HCT116 (cell line): Measurements from ENCODE around the gene TMEM185B. TPM values are rescaled to one million over a fixed set of nuclear protein-coding genes. Genes with fewer than 3 reads are reported as not detected.
A peak's percentile ranks its signal among the peaks of the same experiment; 100 is the strongest.

ENCODE experiments used
- ATAC-seq: fragments of 200-7000 bp; cut with Tn5 transposase; 2 replicates; pipeline ENCODE4 v1.9.1; 2020; ENCODE audit warnings: mild to moderate bottlenecking, moderate library complexity
- BruUV-seq: library from RNA; stranded (reverse); fragments of 400-500 nt; replicated peaks from 2 replicates; lab custom pipeline; 2021; lab: Mats Ljungman, UMichigan
- CTCF ChIA-PET: fragments of 300-600 bp; sonication (Branson Sonifier 250); formaldehyde crosslinking; loops from one replicate; lab custom pipeline; 2021; ENCODE audit warnings: antibody characterized with exemption; lab: Charles Lee
- POLR2A ChIA-PET: fragments of 300-600, 350-600 bp; sonication (Branson Sonifier 250); formaldehyde crosslinking; loops from one replicate; lab custom pipeline; 2021; ENCODE audit warnings: antibody characterized with exemption; lab: Charles Lee
- RAD21 ChIA-PET, 2 experiments: fragments of 300-600 bp; sonication (Branson Sonifier 250); formaldehyde crosslinking; loops; one replicate each; lab custom pipeline; 2023; ENCODE audit warnings: low total read pairs in 2 of 2; ENCODE audit not compliant: uncharacterized antibody in 2 of 2, unreplicated experiment in 2 of 2, low non-redundant PET in 1 of 2; lab: Charles Lee
- DNase-seq: peaks from one replicate; pipeline ENCODE4 v3.0.0-alpha.2; 2010; ENCODE audit warnings: low read depth, low spot score
- H2AFZ ChIP-seq: fragments of 200-600 bp; shearing (Covaris generic), sonication (generic); 2 replicates; pipeline ENCODE4 v1.6.1; 2017; ENCODE audit warnings: low read depth, mixed run types, mixed read lengths, antibody characterized with exemption, low read length; ENCODE audit not compliant: poor library complexity, severe bottlenecking
- H3K27ac ChIP-seq: 2 replicates; pipeline ENCODE4 v1.5.1; 2012; ENCODE audit warnings: low read depth, low read length
- H3K27me3 ChIP-seq: fragments of 200-600 bp; sonication (generic); 2 replicates; pipeline ENCODE4 v1.6.1; 2016; ENCODE audit warnings: mixed run types, low read length, mixed read lengths; ENCODE audit not compliant: insufficient read depth
- H3K36me3 ChIP-seq, 2 experiments: fragments of 200-500 bp in 1 of 2; fragments of 200-600 bp in 1 of 2; sonication (Bioruptor generic) in 1 of 2; sonication (generic) in 1 of 2; 2 replicates each; pipeline versions ENCODE4 v1.5.1 to v1.6.1; 2014 to 2016; ENCODE audit warnings: low read length in 2 of 2, inconsistent platforms in 1 of 2, mixed read lengths in 1 of 2, mixed run types in 1 of 2; ENCODE audit not compliant: insufficient read depth in 2 of 2, control insufficient read depth in 1 of 2
- H3K4me1 ChIP-seq, 2 experiments: fragments of 200-600 bp in 1 of 2; sonication (generic) in 1 of 2; 2 replicates each; pipeline versions ENCODE4 v1.5.1 to v1.6.1; 2012 to 2017; ENCODE audit warnings: low read length in 2 of 2, inconsistent platforms in 1 of 2, mild to moderate bottlenecking in 1 of 2, mixed read lengths in 1 of 2, mixed run types in 1 of 2, moderate library complexity in 1 of 2; ENCODE audit not compliant: insufficient read depth in 2 of 2, control insufficient read depth in 1 of 2
- H3K4me2 ChIP-seq: fragments of 200-600 bp; sonication (generic); 2 replicates; pipeline ENCODE4 v1.6.1; 2017; ENCODE audit warnings: mixed run types, low read length, mixed read lengths
- H3K4me3 ChIP-seq, 2 experiments: fragments of 200-600 bp in 1 of 2; sonication (generic) in 1 of 2; replicated peaks in 1 of 2; 2 replicates each; pipeline ENCODE4 v1.5.1; 2011 to 2016; ENCODE audit warnings: low read length in 2 of 2, control low read depth in 1 of 2, low read depth in 1 of 2, mild to moderate bottlenecking in 1 of 2, mixed read lengths in 1 of 2, mixed run types in 1 of 2
- H3K79me2 ChIP-seq: fragments of 200-600 bp; sonication (generic); 2 replicates; pipeline ENCODE4 v1.6.1; 2017; ENCODE audit warnings: mild to moderate bottlenecking, mixed run types, low read length, moderate library complexity, mixed read lengths; ENCODE audit not compliant: insufficient read depth
- H3K9ac ChIP-seq: fragments of 200-600 bp; sonication (generic); 2 replicates; pipeline ENCODE4 v1.6.1; 2016; ENCODE audit warnings: low read length, mixed read lengths
- H3K9me2 ChIP-seq: fragments of 200-600 bp; sonication (generic), shearing (Covaris generic); 2 replicates; pipeline ENCODE4 v1.6.1; 2017; ENCODE audit warnings: mixed run types, mild to moderate bottlenecking, moderate library complexity; ENCODE audit not compliant: insufficient read depth
- H3K9me3 ChIP-seq, 2 experiments: fragments of 200-500 bp in 1 of 2; fragments of 200-600 bp in 1 of 2; sonication (Bioruptor generic) in 1 of 2; sonication (generic) in 1 of 2; 2 replicates each; pipeline ENCODE4 v1.6.1; 2014 to 2017; ENCODE audit warnings: low read length in 2 of 2, mixed read lengths in 2 of 2, inconsistent platforms in 1 of 2, low read depth in 1 of 2, mild to moderate bottlenecking in 1 of 2, mixed run types in 1 of 2, moderate library complexity in 1 of 2; ENCODE audit not compliant: control insufficient read depth in 1 of 2, insufficient read depth in 1 of 2
- H4K20me1 ChIP-seq: fragments of 200-600 bp; sonication (generic), shearing (Covaris generic); 2 replicates; pipeline ENCODE4 v1.6.1; 2017; ENCODE audit warnings: mixed run types, mild to moderate bottlenecking, moderate library complexity; ENCODE audit not compliant: insufficient read depth
- EGR1 ChIP-seq: IDR thresholded peaks from 2 replicates; pipeline ENCODE4 v1.6.1; 2012; ENCODE audit warnings: low read depth
- EZH2phosphoT487 ChIP-seq: fragments of 200-600 bp; IDR thresholded peaks from 2 replicates; pipeline ENCODE4 v1.6.1; 2018; ENCODE audit warnings: antibody characterized with exemption, borderline replicate concordance
- FOSL1 ChIP-seq: IDR thresholded peaks from 2 replicates; pipeline ENCODE4 v1.6.1; 2012; ENCODE audit warnings: low read depth
- RAD21 ChIP-seq: IDR thresholded peaks from 2 replicates; pipeline ENCODE4 v1.6.1; 2012; ENCODE audit warnings: low read depth, mild to moderate bottlenecking
- SIN3A ChIP-seq: IDR thresholded peaks from 2 replicates; pipeline ENCODE4 v1.6.1; 2012; ENCODE audit warnings: low read depth
- SP1 ChIP-seq: IDR thresholded peaks from 2 replicates; pipeline ENCODE4 v1.6.1; 2012; ENCODE audit warnings: low read depth
- TCF7L2 ChIP-seq: IDR thresholded peaks from 2 replicates; pipeline ENCODE4 v1.7.0; 2011; ENCODE audit warnings: borderline replicate concordance, inconsistent platforms; ENCODE audit not compliant: insufficient read depth, insufficient read length; ENCODE audit errors: extremely low read depth
- YY1 ChIP-seq: IDR thresholded peaks from 2 replicates; pipeline ENCODE4 v1.6.1; 2011; ENCODE audit warnings: low read length, low read depth, moderate library complexity, mild to moderate bottlenecking; ENCODE audit not compliant: insufficient replicate concordance; ENCODE audit errors: extremely low read depth
- ZFX ChIP-seq: fragments of 450-650 bp; IDR thresholded peaks from 2 replicates; pipeline ENCODE4 v1.6.1; 2017
- intact Hi-C: fragments of 100-400 bp; cut with micrococcal nuclease; formaldehyde crosslinking; loops from 2 replicates; pipeline ENCODE4 v1.10.0; 2022
- total RNA-seq: library from RNA; stranded (reverse); gene quantifications from one replicate; pipeline ENCODE4 v1.2.1, GENCODE V29; 2021; ENCODE audit not compliant: unreplicated experiment

TMEM185B gene
- total RNA-seq, 1 experiment from 2014 or later, result 27.1 TPM

DNA sequence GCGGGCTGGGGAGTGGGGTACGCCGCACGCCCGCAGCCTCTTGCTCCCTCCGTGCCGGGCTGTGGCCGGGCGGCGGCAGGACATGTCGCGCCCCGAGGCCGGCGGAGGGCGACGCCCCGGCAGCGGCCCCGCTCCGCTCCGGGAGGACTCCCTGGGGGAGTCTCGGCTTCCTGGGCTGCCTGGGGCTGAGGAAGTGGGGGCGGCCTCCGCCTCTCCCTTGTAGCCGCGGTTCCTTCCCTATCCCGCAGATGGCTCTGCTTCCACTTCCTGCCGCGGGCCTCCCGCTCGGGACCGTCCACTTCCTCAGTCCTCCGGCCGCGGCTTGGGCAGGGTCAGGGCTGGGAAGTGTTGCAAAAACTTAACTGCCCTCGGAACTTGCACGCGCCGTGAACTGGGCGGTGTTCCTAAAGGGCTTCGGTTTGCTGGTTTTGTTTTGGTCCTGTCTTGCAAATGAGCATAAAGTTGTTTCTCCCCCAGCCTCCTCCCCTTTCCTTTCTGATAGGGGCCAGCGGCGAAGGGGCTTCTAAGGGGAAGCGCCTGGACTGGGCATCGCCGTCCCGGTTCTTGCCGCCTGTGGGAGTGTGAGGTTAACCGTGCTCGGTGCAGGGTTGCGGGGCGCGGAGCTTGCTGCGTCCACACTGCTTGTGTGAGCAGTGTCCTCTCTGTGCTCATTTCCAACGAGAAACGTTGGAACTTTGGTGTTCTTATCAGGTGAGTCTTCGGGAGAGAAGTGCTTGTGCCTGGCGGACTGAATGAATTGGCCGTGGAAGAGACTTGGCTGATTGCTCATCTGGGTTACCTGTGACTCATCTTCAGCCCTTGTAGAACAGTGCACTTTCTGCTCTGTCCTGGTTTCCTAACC, 30.1 kb upstream of the TMEM185B start:
- H3K9ac ChIP-seq, result peak overlapping the region; percentile 73
- H2AFZ ChIP-seq, result no peak overlapping the region
- peak overlapping the region; percentile 62 for H3K27ac ChIP-seq
- ChIA-PET RAD21 (interaction anchor here in 1 of 2 experiments (0.7 kb wide), 1 partner anchor 13 kb away, joined by 3 read pairs; no protein-coding TSS in a partner anchor), POLR2A (interaction anchor here (0.7 to 1.2 kb wide), 4 partner anchors 10 to 30 kb away, joined by 3 to 7 read pairs (median 4); partner anchors contain the start of gene TMEM185B), CTCF (interaction anchor here (0.9 to 1.3 kb wide), 4 partner anchors 13 to 78 kb away, joined by 3 to 5 read pairs (median 3); no protein-coding TSS in a partner anchor)
- peak overlapping the region; percentile 78 to 83 for H3K4me3 ChIP-seq
- H4K20me1 ChIP-seq, result no peaks in the 10 kb centered on the region
- peak overlapping the region; percentile 91 for H3K4me2 ChIP-seq
- no peaks in the 10 kb centered on the region for H3K9me3 ChIP-seq
- BruUV-seq, result no TSS peak
- intact Hi-C loops, result loop anchor here (5.0 kb wide), 1 partner anchor 59 kb away; no protein-coding TSS in a partner anchor
- H3K27me3 ChIP-seq, result no peaks in the 10 kb centered on the region
- H3K36me3 ChIP-seq, result no peaks in the 10 kb centered on the region
- H3K4me1 ChIP-seq, result peaks cover 7 to 18% of the 10 kb centered on the region in 2 experiments; a peak in 3 of 4 replicates
- peaks cover 47% of the 10 kb centered on the region for H3K79me2 ChIP-seq
- DNase-seq (no peak), ATAC-seq (peak; percentile 74)
- no peaks in the 10 kb centered on the region for H3K9me2 ChIP-seq
- peak; percentile 15 for TF ChIP-seq FOSL1
- no peak for TF ChIP-seq TCF7L2
- TF ChIP-seq EGR1, result peak; percentile 35
- no peak for TF ChIP-seq SIN3A
- no peak for TF ChIP-seq YY1
- no peak for TF ChIP-seq EZH2phosphoT487
- 0 out of 2 replicates have a peak, but pooled peaks have one; percentile 17 for TF ChIP-seq RAD21
- TF ChIP-seq ZFX, result peak; percentile 38; the same call in 1 of the 2 replicates
- TF ChIP-seq SP1, result no peak
